Measurements from ENCODE around the gene CERS1.
A peak's percentile ranks its signal among the peaks of the same experiment; 100 is the strongest.

CERS1 gene

GRCh38 chr19:18932216-18932841, 36.4 kb upstream of the CERS1 start:
- TF ChIP-seq, protein P1, sequence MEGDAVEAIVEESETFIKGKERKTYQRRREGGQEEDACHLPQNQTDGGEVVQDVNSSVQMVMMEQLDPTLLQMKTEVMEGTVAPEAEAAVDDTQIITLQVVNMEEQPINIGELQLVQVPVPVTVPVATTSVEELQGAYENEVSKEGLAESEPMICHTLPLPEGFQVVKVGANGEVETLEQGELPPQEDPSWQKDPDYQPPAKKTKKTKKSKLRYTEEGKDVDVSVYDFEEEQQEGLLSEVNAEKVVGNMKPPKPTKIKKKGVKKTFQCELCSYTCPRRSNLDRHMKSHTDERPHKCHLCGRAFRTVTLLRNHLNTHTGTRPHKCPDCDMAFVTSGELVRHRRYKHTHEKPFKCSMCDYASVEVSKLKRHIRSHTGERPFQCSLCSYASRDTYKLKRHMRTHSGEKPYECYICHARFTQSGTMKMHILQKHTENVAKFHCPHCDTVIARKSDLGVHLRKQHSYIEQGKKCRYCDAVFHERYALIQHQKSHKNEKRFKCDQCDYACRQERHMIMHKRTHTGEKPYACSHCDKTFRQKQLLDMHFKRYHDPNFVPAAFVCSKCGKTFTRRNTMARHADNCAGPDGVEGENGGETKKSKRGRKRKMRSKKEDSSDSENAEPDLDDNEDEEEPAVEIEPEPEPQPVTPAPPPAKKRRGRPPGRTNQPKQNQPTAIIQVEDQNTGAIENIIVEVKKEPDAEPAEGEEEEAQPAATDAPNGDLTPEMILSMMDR (IDR thresholded peaks at IDR 0.05; ENCODE audit: low read depth, low read length, poor library complexity, severe bottlenecking) = no peak
- no peak for TF ChIP-seq EZH2phosphoT487 (IDR thresholded peaks at IDR 0.05; ENCODE audit: borderline replicate concordance, low read length)
- H3K36me3 ChIP-seq (ENCODE audit: control insufficient read depth, low read length) = peaks cover 7% of the 10 kb centered on the region; the same call in 1 of the 2 replicates
- no peaks in the 10 kb centered on the region for H3K9me2 ChIP-seq (replicated peaks; ENCODE audit: control insufficient read depth, low read length)
- peak overlapping the region; percentile 84 for H3K4me2 ChIP-seq (ENCODE audit: low read length)
- no peaks in the 10 kb centered on the region for H3K9me3 ChIP-seq (ENCODE audit: control insufficient read depth, insufficient read depth, low read length)
- H4K20me1 ChIP-seq (ENCODE audit: control insufficient read depth, insufficient read depth, low read depth, low read length) = 0 out of 2 replicates have a peak, but pooled peaks cover 3% of the 10 kb centered on the region
- peaks cover 3% of the 10 kb centered on the region; the same call in 1 of the 2 replicates for H3F3A ChIP-seq (ENCODE audit: control insufficient read depth, insufficient read depth)
- peaks cover 5% of the 10 kb centered on the region; the same call in 1 of the 2 replicates for H3K27me3 ChIP-seq (ENCODE audit: control insufficient read depth, low read length)
- H3K4me3 ChIP-seq (ENCODE audit: low read length) = peak overlapping the region; percentile 66
- H3K27ac ChIP-seq (ENCODE audit: low read depth, low read length) = no peak overlapping the region
- H3K79me2 ChIP-seq (ENCODE audit: control insufficient read depth, low read length) = no peaks in the 10 kb centered on the region
- peaks cover 12% of the 10 kb centered on the region for H3K4me1 ChIP-seq (ENCODE audit: control insufficient read depth, low read length)

DNA sequence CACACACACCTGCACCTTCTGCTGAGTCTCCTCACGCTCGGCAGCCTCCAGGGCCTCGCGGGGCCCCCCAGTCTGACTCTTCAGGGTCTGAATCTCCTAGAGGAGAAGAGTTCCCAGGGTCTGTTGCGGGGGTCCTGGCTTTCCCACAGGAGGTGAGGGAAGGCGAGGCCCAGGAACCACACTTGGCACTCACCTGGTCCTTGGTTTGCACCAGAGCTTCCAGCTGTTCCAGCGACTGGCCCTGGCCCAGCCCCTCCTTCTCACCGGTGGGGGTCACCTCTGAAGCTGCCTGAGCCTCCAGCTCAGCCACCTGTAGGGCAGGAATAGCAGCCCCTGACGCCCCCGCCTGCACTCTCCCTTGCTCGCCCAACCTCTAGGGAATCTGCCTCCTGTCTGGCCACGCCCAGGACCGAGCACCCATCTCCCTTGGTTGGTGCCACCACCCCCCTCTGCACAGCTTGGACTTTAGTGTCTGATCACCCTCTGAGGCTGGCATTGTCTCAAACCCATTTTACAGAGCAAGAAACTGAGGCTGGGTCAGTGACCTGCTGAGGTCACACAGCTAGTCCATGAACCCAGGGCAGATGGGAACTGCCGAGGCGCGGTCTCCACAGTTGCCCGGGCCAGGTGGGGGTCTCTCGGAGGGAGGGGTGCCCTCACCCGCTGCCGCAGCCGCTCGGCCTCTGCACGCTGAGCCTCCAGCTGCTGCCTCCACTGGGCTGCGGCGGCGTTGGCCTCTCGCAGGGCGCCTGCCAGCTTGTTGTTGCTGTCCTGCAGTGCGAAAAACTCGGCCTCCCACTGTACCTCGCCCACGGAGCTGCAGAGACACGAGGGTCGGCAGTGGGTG, 35.6 kb upstream of the CERS1 start:
- Histone ChIP-seq H3K79me2 (ENCODE audit: control insufficient read depth, low read length) (no peaks in the 10 kb centered on the region), H3K27me3 (ENCODE audit: control insufficient read depth, low read length) (peaks cover 5% of the 10 kb centered on the region; the same call in 1 of the 2 replicates), H3K4me2 (ENCODE audit: low read length) (no peak overlapping the region; the same call in 1 of the 2 replicates), H3K36me3 (ENCODE audit: control insufficient read depth, low read length) (peaks cover 10% of the 10 kb centered on the region; the same call in 1 of the 2 replicates), H3K4me3 (ENCODE audit: low read length) (no peak overlapping the region), H3K4me1 (ENCODE audit: control insufficient read depth, low read length) (peaks cover 12% of the 10 kb centered on the region), H3K9me2 (replicated peaks; ENCODE audit: control insufficient read depth, low read length) (no peaks in the 10 kb centered on the region), H3F3A (ENCODE audit: control insufficient read depth, insufficient read depth) (peaks cover 3% of the 10 kb centered on the region; the same call in 1 of the 2 replicates), H3K27ac (ENCODE audit: low read depth, low read length) (no peak overlapping the region), H4K20me1 (ENCODE audit: control insufficient read depth, insufficient read depth, low read depth, low read length) (0 out of 2 replicates have a peak, but pooled peaks cover 3% of the 10 kb centered on the region), H3K9me3 (ENCODE audit: control insufficient read depth, insufficient read depth, low read length) (no peaks in the 10 kb centered on the region)
- no peak for TF ChIP-seq EZH2phosphoT487 (IDR thresholded peaks at IDR 0.05; ENCODE audit: borderline replicate concordance, low read length)
- TF ChIP-seq, protein P1 (IDR thresholded peaks at IDR 0.05; ENCODE audit: low read depth, low read length, poor library complexity, severe bottlenecking) = no peak

GRCh38 chr19:18929311-18929710, 33.4 kb upstream of the CERS1 start:
- no peak overlapping the region for H3K4me3 ChIP-seq (ENCODE audit: low read length)
- H3K4me2 ChIP-seq (ENCODE audit: low read length) = no peak overlapping the region
- H3F3A ChIP-seq (ENCODE audit: control insufficient read depth, insufficient read depth) = peaks cover 3% of the 10 kb centered on the region; the same call in 1 of the 2 replicates
- H3K27me3 ChIP-seq (ENCODE audit: control insufficient read depth, low read length) = peaks cover 5% of the 10 kb centered on the region; the same call in 1 of the 2 replicates
- H3K9me2 ChIP-seq (replicated peaks; ENCODE audit: control insufficient read depth, low read length) = no peaks in the 10 kb centered on the region
- peaks cover 26% of the 10 kb centered on the region for H3K36me3 ChIP-seq (ENCODE audit: control insufficient read depth, low read length)
- H3K4me1 ChIP-seq (ENCODE audit: control insufficient read depth, low read length) = peaks cover 12% of the 10 kb centered on the region
- 0 out of 2 replicates have a peak, but pooled peaks cover 3% of the 10 kb centered on the region for H4K20me1 ChIP-seq (ENCODE audit: control insufficient read depth, insufficient read depth, low read depth, low read length)
- no peaks in the 10 kb centered on the region for H3K79me2 ChIP-seq (ENCODE audit: control insufficient read depth, low read length)
- TF ChIP-seq, protein P1 (IDR thresholded peaks at IDR 0.05; ENCODE audit: low read depth, low read length, poor library complexity, severe bottlenecking) = no peak
- TF ChIP-seq EZH2phosphoT487 (IDR thresholded peaks at IDR 0.05; ENCODE audit: borderline replicate concordance, low read length) = no peak
- no peak overlapping the region for H3K27ac ChIP-seq (ENCODE audit: low read depth, low read length)
- H3K9me3 ChIP-seq (ENCODE audit: control insufficient read depth, insufficient read depth, low read length) = no peaks in the 10 kb centered on the region

Measured in DOHH2 (cell line).